HepG2 (cell line): ENCODE measurements around the gene EIF4E1B. TPM values are rescaled to one million over a fixed set of nuclear protein-coding genes. Genes with fewer than 3 reads are reported as not detected.

Experiments
- ARHGAP35 ChIP-seq: sonication (generic); formaldehyde crosslinking; IDR thresholded peaks from 2 replicates; pipeline ENCODE4 v1.9.0; 2022; ENCODE audit warnings: mild to moderate bottlenecking, inconsistent platforms, moderate library complexity, missing genetic modification reagents, borderline replicate concordance
- CCDC6 ChIP-seq: sonication (generic); formaldehyde crosslinking; IDR thresholded peaks from 2 replicates; pipeline ENCODE4 v1.8.1; 2022; ENCODE audit warnings: mild to moderate bottlenecking, missing genetic modification reagents, moderate library complexity
- CENPT ChIP-seq: sonication (generic); formaldehyde crosslinking; IDR thresholded peaks from 2 replicates; pipeline ENCODE4 v1.8.0; 2022; ENCODE audit warnings: low read depth, mild to moderate bottlenecking, moderate library complexity, missing genetic modification reagents
- GRHL1 ChIP-seq: sonication (generic); formaldehyde crosslinking; conservative IDR thresholded peaks from 2 replicates; pipeline ENCODE4 v1.8.0; 2022; ENCODE audit warnings: missing genetic modification reagents
- KLF9 ChIP-seq: IDR thresholded peaks from 2 replicates; pipeline ENCODE4 v1.6.1; 2016; ENCODE audit warnings: low read depth
- MXI1 ChIP-seq: IDR thresholded peaks from 3 replicates; pipeline ENCODE4 v1.6.1; 2012; ENCODE audit warnings: low read depth, low read length, inconsistent platforms, borderline replicate concordance
- PRDM15 ChIP-seq: sonication (generic); formaldehyde crosslinking; IDR thresholded peaks from 2 replicates; pipeline ENCODE4 v1.4.0; 2020; ENCODE audit warnings: missing genetic modification reagents
- RXRB ChIP-seq: IDR thresholded peaks from 2 replicates; pipeline ENCODE4 v1.6.1; 2016; ENCODE audit warnings: borderline replicate concordance, missing genetic modification reagents, missing compliant biosample characterization
- SAP130 ChIP-seq: IDR thresholded peaks from 2 replicates; pipeline ENCODE4 v1.6.1; 2016; ENCODE audit warnings: low read depth
- ZNF124 ChIP-seq: sonication (generic); formaldehyde crosslinking; IDR thresholded peaks from 2 replicates; pipeline ENCODE4 v1.4.0; 2020; ENCODE audit warnings: missing genetic modification reagents
- ZNF138 ChIP-seq: sonication (generic); formaldehyde crosslinking; IDR thresholded peaks from 2 replicates; pipeline ENCODE4 v1.5.0; 2020; ENCODE audit warnings: mild to moderate bottlenecking, low read depth, missing genetic modification reagents
- ZNF33A ChIP-seq: sonication (generic); formaldehyde crosslinking; IDR thresholded peaks from 2 replicates; pipeline ENCODE4 v1.5.1; 2020; ENCODE audit warnings: missing genetic modification reagents, mild to moderate bottlenecking, moderate library complexity, borderline replicate concordance
- ZNF501 ChIP-seq: sonication (generic); formaldehyde crosslinking; IDR thresholded peaks from 2 replicates; pipeline ENCODE4 v1.5.1; 2020; ENCODE audit warnings: mild to moderate bottlenecking, moderate library complexity, missing genetic modification reagents
- ZNF562 ChIP-seq: sonication (generic); formaldehyde crosslinking; IDR thresholded peaks from 2 replicates; pipeline ENCODE4 v1.8.0; 2022; ENCODE audit warnings: missing genetic modification reagents, borderline replicate concordance
- ZNF589 ChIP-seq: sonication (generic); formaldehyde crosslinking; conservative IDR thresholded peaks from 2 replicates; pipeline ENCODE4 v1.8.0; 2022; ENCODE audit warnings: mild to moderate bottlenecking, moderate library complexity, missing genetic modification reagents
- ZNF724P ChIP-seq: sonication (generic); formaldehyde crosslinking; IDR thresholded peaks from 2 replicates; pipeline ENCODE4 v1.8.0; 2022; ENCODE audit warnings: missing genetic modification reagents, borderline replicate concordance
- ZNF775 ChIP-seq: sonication (generic); formaldehyde crosslinking; IDR thresholded peaks from 2 replicates; pipeline ENCODE4 v1.4.0; 2020; ENCODE audit warnings: missing genetic modification reagents, mild to moderate bottlenecking, moderate library complexity, borderline replicate concordance
- ZNF784 ChIP-seq: sonication (generic); formaldehyde crosslinking; IDR thresholded peaks from 2 replicates; pipeline ENCODE4 v1.5.1; 2020; ENCODE audit warnings: missing genetic modification reagents, mild to moderate bottlenecking, borderline replicate concordance
- ZNF816 ChIP-seq: sonication (generic); formaldehyde crosslinking; IDR thresholded peaks from 2 replicates; pipeline ENCODE4 v1.8.0; 2022; ENCODE audit warnings: missing genetic modification reagents, mild to moderate bottlenecking, borderline replicate concordance
- ZUFSP ChIP-seq: sonication (generic); formaldehyde crosslinking; IDR thresholded peaks from 2 replicates; pipeline ENCODE4 v1.9.0; 2021; ENCODE audit warnings: missing genetic modification reagents, mild to moderate bottlenecking, borderline replicate concordance
- polyA plus RNA-seq, 8 experiments: library from polyadenylated mRNA; depleted of rRNA in 3 of 8; stranded (reverse) in 7 of 8; unstranded in 1 of 8; fragments of >200 nt; fragmentation: Illumina TruSeq in 4 of 8; extraction: Trizol in 4 of 8; gene quantifications; 2 replicates each; pipeline versions ENCODE4 v1.2.1 to v1.2.3, GENCODE V29; 2011 to 2016; ENCODE audit warnings: low read depth in 4 of 8, missing spikeins in 1 of 8, mixed read lengths in 1 of 8; ENCODE audit not compliant: insufficient read depth in 1 of 8
- total RNA-seq, 5 experiments: library from RNA; depleted of rRNA; stranded (reverse); fragments of >200 nt; fragmentation: Illumina TruSeq; extraction: Trizol; gene quantifications; 2 replicates each; pipeline ENCODE4 v1.2.3, GENCODE V29; 2016; ENCODE audit warnings: low read depth in 1 of 5

The EIF4E1B gene
- total and polyA plus RNA-seq, 2 of the 13 experiments (the other 11 are each of a cell fraction or from before 2014, with no cell fraction given): not detected

GRCh38 chr5:176647030-176647842 is 16.8 kb downstream of the EIF4E1B start, which contains the start of gene TSPAN17 (continued):
- TF ChIP-seq GRHL1 (CRISPR knock-in tag) (no peak), ZNF775 (CRISPR knock-in tag) (no peak), ZNF784 (CRISPR knock-in tag) (peak; percentile 80), KLF9 (CRISPR knock-in tag) (no peak), ZNF816 (no peak), SAP130 (CRISPR knock-in tag) (peak; percentile 59), CCDC6 (CRISPR knock-in tag) (no peak), ZUFSP (CRISPR knock-in tag) (no peak), ZNF589 (CRISPR knock-in tag) (no peak), ZNF562 (CRISPR knock-in tag) (no peak), ZNF138 (no peak), ZNF124 (no peak), ZNF33A (CRISPR knock-in tag) (no peak), CENPT (CRISPR knock-in tag) (no peak), MXI1 (peak; percentile 66; the same call in 1 of the 3 replicates), ARHGAP35 (CRISPR knock-in tag) (no peak), ZNF501 (CRISPR knock-in tag) (no peak), RXRB (CRISPR knock-in tag) (no peak), PRDM15 (no peak), ZNF724P (CRISPR knock-in tag) (no peak)
